Measurements from ENCODE around the gene ARID3A. TPM values are rescaled to one million over a fixed set of nuclear protein-coding genes. Genes with fewer than 3 reads are reported as not detected.
A peak's percentile ranks its signal among the peaks of the same experiment; 100 is the strongest.

The ARID3A gene
- total and polyA plus RNA-seq, 2 of the 13 experiments (the other 11 are each of a cell fraction or from before 2014, with no cell fraction given): 71.3 to 77.9 TPM

- H3K79me2 ChIP-seq (ENCODE audit: insufficient read depth, low read length): peaks cover 10% of the 10 kb centered on the region
- no TSS peak for BruUV-seq (replicated peaks)
- peak within 1 kb of the TSS; percentile 92 for H3K9ac ChIP-seq (ENCODE audit: insufficient read depth, low read depth, low read length)
- no peaks in the 10 kb centered on the region for H3K9me3 ChIP-seq (ENCODE audit: low read length)
- peak within 1 kb of the TSS; percentile 78 for H3K4me2 ChIP-seq (ENCODE audit: low read depth, low read length)
- FAIRE-seq: peak; percentile 88
- H3K4me3 ChIP-seq (replicated peaks in 1 of 3; ENCODE audit: insufficient read depth in 1 of 3, low read depth in 2 of 3, low read length in 3 of 3): peak within 1 kb of the TSS; percentile 87 to 98 (median 91)
- in situ Hi-C loops (cut with HindIII; ENCODE audit: extremely low pct_ligation_motif_present, low pct_unique_long_range_greater_than_20kb) (no loop called here), intact Hi-C loops (cut with micrococcal nuclease; ENCODE audit: unreplicated experiment) (no loop called here)
- ATAC-seq: peak; percentile 89
- H4K20me1 ChIP-seq (ENCODE audit: insufficient read depth, low read length): no peaks in the 10 kb centered on the region; the same call in 1 of the 2 replicates
- DNase-seq (ENCODE audit: low spot score): peak; percentile 85
- no peak within 1 kb of the TSS for H2AFZ ChIP-seq (ENCODE audit: low read length)
- H3K36me3 ChIP-seq (replicated peaks in 1 of 2; ENCODE audit: control insufficient read depth in 1 of 2, insufficient read depth in 2 of 2, low read length in 2 of 2): peaks cover 8 to 23% of the 10 kb centered on the region in 2 experiments; a peak in 4 of 5 replicates
- no peaks in the 10 kb centered on the region for H3K4me1 ChIP-seq (ENCODE audit: insufficient read depth, low read length)
- ChIA-PET CTCF (ENCODE audit: low intra/inter-chr PET ratio, low total read pairs) (no interaction called here), POLR2A (interaction anchor here (0.6 to 1.1 kb wide), 7 partner anchors 11 to 123 kb away, joined by 3 to 4 read pairs (median 3); partner anchors contain the start of gene KISS1R)
- 4% methylated on average over 22 of the region's 69 CpGs for WGBS (ENCODE audit: low lambda C conversion rate)
- peak within 1 kb of the TSS; percentile 87 for H3K27ac ChIP-seq (ENCODE audit: extremely low read length, insufficient read depth, low read length)
- H3K27me3 ChIP-seq (ENCODE audit: control insufficient read depth in 1 of 2, insufficient read depth in 2 of 2, low read length in 2 of 2): no peaks in the 10 kb centered on the region
- peak; percentile 64; the same call in 1 of the 2 replicates for TF ChIP-seq ZNF547 (CRISPR knock-in tag; IDR thresholded peaks at IDR 0.05)
- peak; percentile 76; the same call in 1 of the 2 replicates for TF ChIP-seq ARID4A (CRISPR knock-in tag; IDR thresholded peaks at IDR 0.05; ENCODE audit: borderline replicate concordance)
- TF ChIP-seq MBD4 (IDR thresholded peaks at IDR 0.05; ENCODE audit: borderline replicate concordance, low read length): no peak
- TF ChIP-seq AFF4 (CRISPR knock-in tag; IDR thresholded peaks at IDR 0.05): no peak
- TF ChIP-seq BATF2 (CRISPR knock-in tag; IDR thresholded peaks at IDR 0.05): no peak
- peak; percentile 43; the same call in 1 of the 2 replicates for TF ChIP-seq ZNF124 (CRISPR knock-in tag; IDR thresholded peaks at IDR 0.05)
- TF ChIP-seq ZNF777 (CRISPR knock-in tag; IDR thresholded peaks at IDR 0.05): no peak
- TF ChIP-seq ZNF563 (CRISPR knock-in tag; IDR thresholded peaks at IDR 0.05): peak; percentile 54; the same call in 1 of the 2 replicates
- TF ChIP-seq ZNF160 (CRISPR knock-in tag; IDR thresholded peaks at IDR 0.05): 0 out of 2 replicates have a peak, but pooled peaks have one; percentile 26
- TF ChIP-seq NCOA5 (CRISPR knock-in tag; IDR thresholded peaks at IDR 0.05): no peak
- TF ChIP-seq RBM22 (optimal IDR thresholded peaks at IDR 0.05; ENCODE audit: low read length): no peak
- peak; percentile 62; the same call in 1 of the 2 replicates for TF ChIP-seq MEIS2 (CRISPR knock-in tag; IDR thresholded peaks at IDR 0.05)
- peak; percentile 6; the same call in 1 of the 2 replicates for TF ChIP-seq ZNF329 (CRISPR knock-in tag; IDR thresholded peaks at IDR 0.05; ENCODE audit: low read depth)
- peak; percentile 72; the same call in 1 of the 2 replicates for TF ChIP-seq DRAP1 (CRISPR knock-in tag; IDR thresholded peaks at IDR 0.05)
These were observed 32.7 kb upstream of the ARID3A start, which contains the start of the genes MED16 and RNU6-9 for GRCh38 chr19:892894-893689. MED16 (minus strand) TSS chr19:893187; CDS start chr19:891131, 2,056 bp downstream. RNU6-9 (plus strand) TSS chr19:893484.

Measured in HepG2 (cell line).